NCI-H2227 (cell line): ENCODE data around the gene MTHFSD.

Experiments used
- DNase-seq: peaks from one replicate; lab custom pipeline; 2025; ENCODE audit not compliant: unreplicated experiment; lab: John Stamatoyannopoulos, UW

MTHFSD gene

GRCh38 chr16:86492267-86492960, 62.6 kb downstream of the MTHFSD start:
- no peak for DNase-seq

DNA sequence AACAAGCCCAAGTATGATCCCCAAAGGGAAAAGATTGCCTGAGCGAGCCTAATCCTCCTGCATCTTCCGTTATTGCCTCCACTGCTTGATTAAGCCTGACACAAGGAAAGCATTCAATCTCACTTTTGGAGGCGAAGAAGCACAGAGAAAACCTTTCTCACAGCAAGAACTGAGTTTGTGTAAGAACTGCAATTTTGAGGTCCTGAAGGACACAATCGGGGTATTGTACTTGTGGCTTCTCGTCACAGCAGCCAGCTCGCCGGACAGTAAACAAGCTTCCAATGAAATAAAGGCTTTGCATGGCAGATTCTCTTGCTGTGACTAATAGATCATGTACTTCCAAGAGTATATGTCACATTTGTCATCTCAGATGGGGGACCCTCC, 63.4 kb downstream of the MTHFSD start:
- no peak for DNase-seq

- DNase-seq: no peak
These were observed 64.0 kb downstream of the MTHFSD start for GRCh38 chr16:86490859-86491639.

DNA sequence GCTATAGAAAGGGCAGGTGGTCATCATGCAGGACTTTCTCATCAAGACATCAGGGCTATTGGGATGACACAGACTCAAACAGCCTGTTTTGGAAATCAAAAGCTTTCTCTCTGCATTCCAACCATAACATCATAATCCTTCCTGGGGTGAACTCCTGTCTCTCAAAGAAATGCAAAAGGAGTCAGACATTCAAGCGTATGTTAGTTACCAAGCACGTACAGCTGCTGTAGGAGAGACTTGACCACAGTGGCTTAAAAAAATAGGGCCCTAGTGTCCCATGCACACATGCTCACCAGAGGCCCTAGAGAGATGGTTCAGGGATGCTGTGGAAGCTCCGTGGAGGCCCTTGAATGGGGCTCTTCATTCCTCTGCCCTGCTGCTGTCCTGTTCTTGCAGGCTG, 69.3 kb downstream of the MTHFSD start:
- DNase-seq: no peak

- no peak for DNase-seq
These were observed 70.8 kb downstream of the MTHFSD start for GRCh38 chr16:86484240-86484639.

GRCh38 chr16:86481607-86482006, 73.4 kb downstream of the MTHFSD start:
- DNase-seq: no peak

DNA sequence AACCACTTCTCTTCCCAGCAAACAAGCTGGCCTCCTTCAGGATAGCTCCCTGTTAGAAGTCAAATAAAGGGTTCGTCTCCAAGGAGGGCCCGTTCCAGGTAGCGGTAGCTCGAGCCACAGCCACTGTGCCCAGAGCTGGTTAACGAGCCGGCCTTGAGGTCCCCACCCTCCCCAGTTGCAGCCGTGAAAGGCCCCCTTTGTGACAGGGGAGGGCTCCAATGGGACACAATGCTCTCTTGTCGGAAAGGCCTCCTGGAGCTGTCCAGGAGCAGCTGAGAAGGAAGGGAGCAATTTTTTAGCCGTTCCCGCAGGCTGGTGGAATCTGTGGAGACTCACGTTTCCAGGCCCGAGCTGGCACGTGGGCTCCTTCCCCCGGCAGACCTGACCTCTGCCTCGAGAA, 74.6 kb downstream of the MTHFSD start:
- DNase-seq: no peak
